ENCODE data around the gene BTBD1.
A peak's percentile ranks its signal among the peaks of the same experiment; 100 is the strongest.

Gene BTBD1

DNA sequence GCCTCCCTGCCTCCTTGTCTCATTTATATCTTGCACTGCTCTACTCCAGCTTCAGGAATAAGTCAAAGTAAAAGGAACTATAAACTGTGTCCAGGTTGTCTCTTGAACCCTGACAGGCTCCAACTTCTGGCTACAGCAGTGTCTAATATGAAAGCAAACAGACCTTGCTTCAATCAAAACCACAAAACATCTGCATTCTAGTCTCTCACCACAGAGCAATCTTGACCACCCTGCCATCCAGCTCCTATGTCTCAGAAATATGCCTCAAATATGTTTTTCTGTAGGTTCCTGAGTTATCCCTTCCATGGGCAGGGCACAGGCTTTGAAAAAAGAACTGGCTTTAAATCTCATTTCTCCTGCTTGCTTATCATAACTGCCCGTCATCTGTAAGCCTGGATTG is 94.1 kb downstream of the BTBD1 start:
- H3K27ac ChIP-seq (ENCODE audit: low read length) = no peak overlapping the region
- H3K4me3 ChIP-seq (ENCODE audit: low read depth in 1 of 2, low read length in 2 of 2) = no peak overlapping the region
- H3K9me3 ChIP-seq (ENCODE audit: insufficient read depth, low read length, severe bottlenecking) = no peaks in the 10 kb centered on the region
- TF ChIP-seq EZH2 (IDR thresholded peaks at IDR 0.05; ENCODE audit: borderline replicate concordance, low read depth, low read length, severe bottlenecking) = no peak
- TF ChIP-seq, protein P1, sequence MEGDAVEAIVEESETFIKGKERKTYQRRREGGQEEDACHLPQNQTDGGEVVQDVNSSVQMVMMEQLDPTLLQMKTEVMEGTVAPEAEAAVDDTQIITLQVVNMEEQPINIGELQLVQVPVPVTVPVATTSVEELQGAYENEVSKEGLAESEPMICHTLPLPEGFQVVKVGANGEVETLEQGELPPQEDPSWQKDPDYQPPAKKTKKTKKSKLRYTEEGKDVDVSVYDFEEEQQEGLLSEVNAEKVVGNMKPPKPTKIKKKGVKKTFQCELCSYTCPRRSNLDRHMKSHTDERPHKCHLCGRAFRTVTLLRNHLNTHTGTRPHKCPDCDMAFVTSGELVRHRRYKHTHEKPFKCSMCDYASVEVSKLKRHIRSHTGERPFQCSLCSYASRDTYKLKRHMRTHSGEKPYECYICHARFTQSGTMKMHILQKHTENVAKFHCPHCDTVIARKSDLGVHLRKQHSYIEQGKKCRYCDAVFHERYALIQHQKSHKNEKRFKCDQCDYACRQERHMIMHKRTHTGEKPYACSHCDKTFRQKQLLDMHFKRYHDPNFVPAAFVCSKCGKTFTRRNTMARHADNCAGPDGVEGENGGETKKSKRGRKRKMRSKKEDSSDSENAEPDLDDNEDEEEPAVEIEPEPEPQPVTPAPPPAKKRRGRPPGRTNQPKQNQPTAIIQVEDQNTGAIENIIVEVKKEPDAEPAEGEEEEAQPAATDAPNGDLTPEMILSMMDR (IDR thresholded peaks at IDR 0.05; ENCODE audit: borderline replicate concordance, extremely low read depth, low read length, poor library complexity, severe bottlenecking) = no peak
- no peaks in the 10 kb centered on the region for H4K20me1 ChIP-seq (ENCODE audit: insufficient read depth, low read length)
- H3K4me2 ChIP-seq (ENCODE audit: insufficient read depth, low read length) = no peak overlapping the region
- H3K27me3 ChIP-seq (ENCODE audit: insufficient read depth, low read length, poor library complexity) = no peaks in the 10 kb centered on the region
- DNase-seq (no peak), ATAC-seq (ENCODE audit: insufficient read depth, low read depth) (peak; percentile 47; the same call in 1 of the 3 replicates)
- H3K9ac ChIP-seq (ENCODE audit: low read depth, low read length) = no peak overlapping the region
- no peaks in the 10 kb centered on the region for H3K4me1 ChIP-seq (ENCODE audit: insufficient read depth, low read length)
- H3K36me3 ChIP-seq (ENCODE audit: insufficient read depth, low read length) = no peaks in the 10 kb centered on the region
- no peaks in the 10 kb centered on the region for H3K79me2 ChIP-seq (ENCODE audit: insufficient read depth, low read length)
- no peak overlapping the region for H2AFZ ChIP-seq (ENCODE audit: low read depth, low read length)

- no peaks in the 10 kb centered on the region for H3K36me3 ChIP-seq (ENCODE audit: insufficient read depth, low read length)
- ATAC-seq (ENCODE audit: insufficient read depth, low read depth) (no peak), DNase-seq (no peak)
- H3K79me2 ChIP-seq (ENCODE audit: insufficient read depth, low read length) = no peaks in the 10 kb centered on the region
- H3K27me3 ChIP-seq (ENCODE audit: insufficient read depth, low read length, poor library complexity) = no peaks in the 10 kb centered on the region
- no peak overlapping the region for H2AFZ ChIP-seq (ENCODE audit: low read depth, low read length)
- no peaks in the 10 kb centered on the region for H3K9me3 ChIP-seq (ENCODE audit: insufficient read depth, low read length, severe bottlenecking)
- peaks cover 6% of the 10 kb centered on the region; the same call in 1 of the 2 replicates for H3K4me1 ChIP-seq (ENCODE audit: insufficient read depth, low read length)
- H3K9ac ChIP-seq (ENCODE audit: low read depth, low read length) = no peak overlapping the region
- H3K27ac ChIP-seq (ENCODE audit: low read length) = no peak overlapping the region
- no peak for TF ChIP-seq EZH2 (IDR thresholded peaks at IDR 0.05; ENCODE audit: borderline replicate concordance, low read depth, low read length, severe bottlenecking)
- TF ChIP-seq, protein P1 (IDR thresholded peaks at IDR 0.05; ENCODE audit: borderline replicate concordance, extremely low read depth, low read length, poor library complexity, severe bottlenecking) = no peak
- H3K4me3 ChIP-seq (ENCODE audit: low read depth in 1 of 2, low read length in 2 of 2) = no peak overlapping the region
- no peaks in the 10 kb centered on the region for H4K20me1 ChIP-seq (ENCODE audit: insufficient read depth, low read length)
- H3K4me2 ChIP-seq (ENCODE audit: insufficient read depth, low read length) = no peak overlapping the region
These were observed 95.7 kb downstream of the BTBD1 start for GRCh38 chr15:82971218-82971984.

DNA sequence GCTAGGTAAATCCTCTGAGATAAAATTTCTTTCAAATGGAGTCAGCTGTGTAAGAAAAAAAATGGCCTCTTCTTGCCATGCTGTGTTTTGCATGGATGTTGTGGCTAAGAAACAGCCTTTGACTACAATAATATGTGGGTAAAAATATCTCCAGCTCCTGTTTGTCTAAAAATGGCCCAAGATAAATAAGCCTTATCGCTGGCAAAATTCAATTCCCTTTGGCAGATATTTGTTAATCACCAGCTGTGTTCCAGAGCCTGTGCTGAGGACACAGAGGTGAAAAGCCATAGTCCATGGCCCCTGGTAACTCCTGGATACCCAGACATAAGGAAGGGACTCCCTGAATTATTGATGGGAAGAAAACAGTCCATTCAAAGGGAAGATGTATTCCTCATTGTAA is 96.4 kb downstream of the BTBD1 start:
- no peak overlapping the region for H3K4me3 ChIP-seq (ENCODE audit: low read depth in 1 of 2, low read length in 2 of 2)
- H4K20me1 ChIP-seq (ENCODE audit: insufficient read depth, low read length) = no peaks in the 10 kb centered on the region
- no peak overlapping the region for H3K9ac ChIP-seq (ENCODE audit: low read depth, low read length)
- no peaks in the 10 kb centered on the region for H3K9me3 ChIP-seq (ENCODE audit: insufficient read depth, low read length, severe bottlenecking)
- no peaks in the 10 kb centered on the region for H3K79me2 ChIP-seq (ENCODE audit: insufficient read depth, low read length)
- no peak overlapping the region for H3K4me2 ChIP-seq (ENCODE audit: insufficient read depth, low read length)
- ATAC-seq (ENCODE audit: insufficient read depth, low read depth) = no peak
- DNase-seq = no peak
- TF ChIP-seq, protein P1 (IDR thresholded peaks at IDR 0.05; ENCODE audit: borderline replicate concordance, extremely low read depth, low read length, poor library complexity, severe bottlenecking) = no peak
- no peak for TF ChIP-seq EZH2 (IDR thresholded peaks at IDR 0.05; ENCODE audit: borderline replicate concordance, low read depth, low read length, severe bottlenecking)
- peaks cover 8% of the 10 kb centered on the region; the same call in 1 of the 2 replicates for H3K4me1 ChIP-seq (ENCODE audit: insufficient read depth, low read length)
- no peak overlapping the region for H3K27ac ChIP-seq (ENCODE audit: low read length)
- no peaks in the 10 kb centered on the region for H3K27me3 ChIP-seq (ENCODE audit: insufficient read depth, low read length, poor library complexity)
- H2AFZ ChIP-seq (ENCODE audit: low read depth, low read length) = no peak overlapping the region
- H3K36me3 ChIP-seq (ENCODE audit: insufficient read depth, low read length) = no peaks in the 10 kb centered on the region
